Stomach smooth muscle (tissue), 2 donors: ENCODE data around the gene CHST15.
"Not testable (repeated sequence)": the region's sequence is repeated elsewhere in the genome, so short reads cannot be mapped to it uniquely, and the experiment has no call there.

Source experiments
- H3K27ac ChIP-seq: one replicate; pipeline ENCODE4 v1.7.0; 2013; ENCODE audit warnings: mild to moderate bottlenecking, low read length, inconsistent platforms
- H3K27me3 ChIP-seq, 2 donors: one replicate each; pipeline ENCODE4 v1.7.0; 2013; ENCODE audit warnings: low read length in 2 of 2; ENCODE audit not compliant: insufficient read depth in 2 of 2, control insufficient read depth in 1 of 2
- H3K36me3 ChIP-seq, 2 donors: one replicate each; pipeline ENCODE4 v1.7.0; 2013; ENCODE audit warnings: low read length in 2 of 2; ENCODE audit not compliant: control insufficient read depth in 2 of 2, insufficient read depth in 2 of 2
- H3K4me1 ChIP-seq: one replicate; pipeline ENCODE4 v1.7.0; 2013; ENCODE audit warnings: low read length; ENCODE audit not compliant: control insufficient read depth, insufficient read depth
- H3K4me3 ChIP-seq, 2 donors: one replicate each; pipeline ENCODE4 v1.7.0; 2013; ENCODE audit warnings: low read length in 2 of 2
- H3K9ac ChIP-seq, 2 donors: one replicate each; pipeline ENCODE4 v1.7.0; 2013; ENCODE audit warnings: low read length in 2 of 2, mild to moderate bottlenecking in 1 of 2
- H3K9me3 ChIP-seq, 2 donors: one replicate each; pipeline ENCODE4 v1.7.0; 2013; ENCODE audit warnings: low read length in 2 of 2; ENCODE audit not compliant: control insufficient read depth in 2 of 2
- donor health status: healthy.
- donor health status: Pancreatic carcinoma.

The CHST15 gene

DNA sequence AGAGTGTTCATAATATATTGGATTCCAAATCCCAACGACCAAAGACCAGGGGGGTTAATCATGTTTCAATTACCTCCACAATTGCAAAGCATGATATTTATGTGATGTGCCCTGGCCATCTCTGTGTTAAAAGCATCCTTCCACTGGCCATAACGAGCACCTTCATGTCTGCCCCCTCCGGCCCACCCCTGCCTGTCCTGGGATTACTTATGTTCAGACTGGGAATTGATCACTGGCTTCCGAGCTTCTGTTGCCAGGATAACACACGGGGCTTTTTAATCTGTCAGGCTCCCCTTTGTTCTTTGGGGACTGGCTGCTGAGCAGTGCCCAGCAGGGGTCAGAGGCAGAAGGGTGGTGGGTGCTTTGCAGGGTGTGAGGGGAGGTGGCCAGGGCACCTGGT is 13.7 kb upstream of the CHST15 start:
- Histone ChIP-seq H3K9ac (peak overlapping the region; percentile 16 to 62), H3K27ac (peak overlapping the region; percentile 89), H3K9me3 (no peaks in the 10 kb centered on the region), H3K4me1 (peaks cover 29% of the 10 kb centered on the region), H3K36me3 (no peaks in the 10 kb centered on the region), H3K27me3 (no peaks in the 10 kb centered on the region), H3K4me3 (peak overlapping the region in 1 of 2 donors; percentile 57)

DNA sequence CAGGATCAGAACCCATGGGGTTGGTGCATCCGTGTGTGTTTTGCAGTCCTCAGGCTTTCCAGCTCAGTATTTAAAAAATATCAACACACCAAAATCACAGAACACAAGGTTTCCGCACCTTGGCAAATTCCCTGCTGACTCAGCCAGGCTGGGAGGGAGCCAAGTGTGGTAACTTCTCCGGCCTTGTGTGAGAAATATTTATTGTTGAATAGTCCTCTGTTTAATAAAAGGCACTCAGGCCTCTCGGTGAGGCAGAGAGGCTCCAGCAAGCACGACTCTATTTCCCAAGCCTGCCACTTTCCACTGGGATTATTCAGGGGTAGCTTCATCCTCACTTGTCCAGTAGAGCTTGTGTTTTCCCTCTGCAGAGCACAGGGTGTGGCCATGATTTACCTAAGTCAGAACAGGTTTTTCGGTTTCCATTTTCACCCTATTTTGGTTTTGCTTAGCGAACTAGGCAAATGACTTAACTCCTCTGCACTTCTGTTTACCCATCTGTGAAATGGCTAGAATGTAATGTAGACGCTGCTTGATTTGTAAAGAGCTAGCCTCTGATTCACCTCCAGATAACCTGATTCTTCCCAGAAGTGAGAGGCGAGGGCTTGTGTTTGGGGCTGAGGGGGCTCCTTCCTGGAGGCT is 13.0 kb upstream of the CHST15 start:
- Histone ChIP-seq H3K4me1 (peaks cover 29% of the 10 kb centered on the region), H3K9me3 (no peaks in the 10 kb centered on the region), H3K27me3 (no peaks in the 10 kb centered on the region), H3K9ac (peak overlapping the region; percentile 16 to 62), H3K4me3 (peak overlapping the region; percentile 5 to 57), H3K36me3 (no peaks in the 10 kb centered on the region), H3K27ac (peak overlapping the region; percentile 89)

DNA sequence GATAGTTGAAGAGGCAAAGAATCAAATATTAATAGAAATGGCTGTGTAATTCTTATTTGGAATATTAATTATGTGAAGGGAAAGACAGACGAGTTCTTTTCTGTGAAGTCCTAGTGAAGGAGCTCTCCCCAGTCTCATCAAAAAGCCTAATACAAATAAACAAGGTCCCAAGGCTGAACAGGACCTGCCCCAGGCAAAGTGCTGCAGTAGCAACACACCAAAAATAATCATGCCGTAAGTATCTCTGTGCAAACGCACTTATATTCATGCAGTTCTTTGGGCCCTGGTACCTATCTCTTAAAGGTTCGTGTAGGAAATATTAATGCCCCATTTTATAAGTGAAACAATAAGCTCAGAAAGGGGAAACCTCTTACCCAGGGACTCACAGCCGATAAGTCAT is 12.2 kb upstream of the CHST15 start:
- Histone ChIP-seq H3K9me3 (no peaks in the 10 kb centered on the region), H3K4me3 (peak overlapping the region; percentile 5 to 57), H3K27me3 (no peaks in the 10 kb centered on the region), H3K4me1 (peaks cover 29% of the 10 kb centered on the region), H3K9ac (peak overlapping the region; percentile 16 to 51), H3K27ac (peak overlapping the region; percentile 89), H3K36me3 (no peaks in the 10 kb centered on the region)

DNA sequence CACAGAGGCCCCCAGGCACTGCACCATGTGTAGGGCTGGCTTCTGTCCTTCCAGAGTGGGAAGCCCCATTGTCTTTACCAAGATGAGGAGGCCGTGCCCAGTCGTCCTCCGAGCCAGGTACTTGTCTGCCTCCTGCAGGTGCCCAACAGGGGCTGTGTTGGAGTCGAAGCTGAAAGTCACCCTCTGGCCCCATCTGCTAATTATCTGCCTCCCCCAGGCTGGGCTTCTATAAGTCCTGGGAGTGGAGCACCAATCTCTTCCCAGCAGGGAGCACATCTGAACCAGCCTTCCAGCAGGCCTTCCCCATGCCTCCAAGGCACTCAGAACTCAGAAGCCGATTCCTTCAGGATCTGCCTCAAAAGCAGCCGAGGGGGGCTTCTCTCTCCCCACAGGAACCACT is 11.6 kb upstream of the CHST15 start:
- Histone ChIP-seq H3K27ac (peak overlapping the region; percentile 89), H3K36me3 (no peaks in the 10 kb centered on the region), H3K9me3 (peaks cover 0 to under 1% of the 10 kb centered on the region in 2 donors), H3K4me3 (no peak overlapping the region), H3K4me1 (peaks cover 29% of the 10 kb centered on the region), H3K27me3 (no peaks in the 10 kb centered on the region), H3K9ac (peak overlapping the region; percentile 16 to 51)

DNA sequence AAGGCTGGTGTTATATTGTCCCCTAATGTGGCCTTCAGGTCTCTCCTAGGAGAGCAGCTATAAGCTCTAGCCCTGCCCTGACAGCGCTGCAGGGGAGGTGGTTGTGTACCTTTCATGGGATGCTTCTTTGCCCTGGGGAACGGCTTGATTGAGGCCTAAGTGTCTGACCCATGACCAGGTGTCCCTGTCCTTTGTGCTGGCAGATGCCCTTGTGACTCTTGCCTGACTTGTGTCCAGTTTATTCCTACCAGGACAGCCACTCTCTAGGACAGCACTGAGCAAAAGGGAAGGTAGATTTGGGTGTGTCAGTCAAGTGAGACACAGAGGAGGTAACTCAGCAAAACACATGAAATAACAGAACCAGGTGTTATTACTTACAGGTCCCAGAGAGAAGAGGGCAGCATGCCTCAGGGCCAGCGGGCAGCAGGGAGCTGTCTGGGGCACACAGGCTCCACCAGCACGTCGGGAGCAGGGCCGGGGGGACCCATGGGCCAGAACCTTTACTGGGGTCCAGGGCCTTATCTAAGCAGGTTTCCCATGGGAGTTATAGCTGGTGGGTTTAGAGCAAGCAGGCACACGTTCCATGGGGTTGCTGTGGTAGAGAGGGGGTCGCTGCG is 10.7 kb upstream of the CHST15 start:
- Histone ChIP-seq H3K27ac (peak overlapping the region; percentile 89), H3K36me3 (no peaks in the 10 kb centered on the region), H3K9me3 (peaks cover 0 to 3% of the 10 kb centered on the region in 2 donors), H3K4me1 (peaks cover 29% of the 10 kb centered on the region), H3K27me3 (no peaks in the 10 kb centered on the region), H3K4me3 (no peak overlapping the region), H3K9ac (no peak overlapping the region)

DNA sequence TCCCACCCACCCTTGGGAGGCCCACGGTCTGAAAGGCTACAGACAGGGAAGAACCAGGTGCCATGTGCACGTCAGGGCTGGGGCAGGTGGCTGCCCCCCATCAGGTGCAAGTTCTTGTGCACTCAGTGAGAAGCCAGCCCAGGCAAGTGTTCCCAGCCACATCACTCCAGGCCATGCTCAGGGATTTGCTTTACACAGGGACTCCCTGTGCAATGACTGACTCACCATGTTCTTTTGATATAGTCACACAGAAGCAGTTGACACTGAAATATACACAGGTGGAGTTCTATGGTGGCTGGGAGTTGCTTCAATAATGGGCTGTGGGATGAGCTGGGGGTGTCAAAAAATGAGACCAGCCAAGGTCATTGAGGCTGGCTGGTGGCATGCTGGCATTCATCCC is 8.0 kb upstream of the CHST15 start:
- no peak overlapping the region for H3K4me3 ChIP-seq
- no peak overlapping the region for H3K9ac ChIP-seq
- peaks cover 20% of the 10 kb centered on the region for H3K4me1 ChIP-seq
- no peak overlapping the region for H3K27ac ChIP-seq
- peaks cover 3% of the 10 kb centered on the region in 2 donors for H3K9me3 ChIP-seq
- no peaks in the 10 kb centered on the region for H3K27me3 ChIP-seq
- no peaks in the 10 kb centered on the region for H3K36me3 ChIP-seq

DNA sequence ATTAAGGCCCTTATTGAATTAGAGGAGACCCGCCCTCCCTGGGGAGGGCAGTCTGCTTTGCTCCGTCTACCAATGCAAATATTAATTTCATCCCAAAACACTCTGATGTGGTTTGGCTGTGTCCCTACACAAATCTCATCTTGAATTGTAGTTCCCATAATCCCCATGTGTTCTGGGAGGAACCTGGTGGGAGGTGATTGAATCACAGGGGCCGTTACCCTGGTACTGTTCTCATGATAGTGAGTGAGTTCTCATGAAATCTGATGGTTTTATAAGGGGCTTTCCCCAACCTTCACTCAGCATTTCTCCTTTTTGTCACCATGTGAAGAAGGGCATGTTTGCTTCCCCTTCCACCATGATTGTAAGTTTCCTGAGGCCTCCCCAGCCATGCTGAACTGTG is 7.3 kb upstream of the CHST15 start:
- not testable (repeated sequence) for H3K9me3 ChIP-seq, H3K9ac ChIP-seq, H3K27ac ChIP-seq, H3K4me3 ChIP-seq, H3K36me3 ChIP-seq, H3K27me3 ChIP-seq
- H3K4me1 ChIP-seq, result peaks cover 14% of the 10 kb centered on the region

DNA sequence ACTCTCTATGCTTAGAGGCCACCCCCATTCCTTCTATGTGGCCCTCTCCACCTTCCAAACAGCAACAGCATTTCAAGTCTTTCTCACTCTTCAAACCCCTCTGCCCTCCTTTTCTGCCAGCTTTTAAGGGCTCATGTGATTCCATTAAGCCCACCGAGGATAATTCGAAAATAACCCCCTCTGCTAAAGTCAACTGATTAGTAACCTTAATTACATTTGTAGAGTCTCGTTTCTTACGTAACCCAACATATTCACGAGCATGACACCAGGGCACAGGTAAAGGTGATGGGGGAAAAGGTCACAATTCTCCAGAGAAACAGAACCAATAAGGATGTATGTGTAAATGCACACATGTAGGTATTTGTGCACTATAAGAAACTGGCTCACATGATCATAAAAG is 6.7 kb upstream of the CHST15 start:
- no peaks in the 10 kb centered on the region for H3K36me3 ChIP-seq
- H3K4me1 ChIP-seq, result peaks cover 13% of the 10 kb centered on the region
- H3K27ac ChIP-seq, result no peak overlapping the region
- no peak overlapping the region for H3K4me3 ChIP-seq
- peaks cover 3 to 4% of the 10 kb centered on the region in 2 donors for H3K9me3 ChIP-seq
- H3K9ac ChIP-seq, result no peak overlapping the region
- no peaks in the 10 kb centered on the region for H3K27me3 ChIP-seq

DNA sequence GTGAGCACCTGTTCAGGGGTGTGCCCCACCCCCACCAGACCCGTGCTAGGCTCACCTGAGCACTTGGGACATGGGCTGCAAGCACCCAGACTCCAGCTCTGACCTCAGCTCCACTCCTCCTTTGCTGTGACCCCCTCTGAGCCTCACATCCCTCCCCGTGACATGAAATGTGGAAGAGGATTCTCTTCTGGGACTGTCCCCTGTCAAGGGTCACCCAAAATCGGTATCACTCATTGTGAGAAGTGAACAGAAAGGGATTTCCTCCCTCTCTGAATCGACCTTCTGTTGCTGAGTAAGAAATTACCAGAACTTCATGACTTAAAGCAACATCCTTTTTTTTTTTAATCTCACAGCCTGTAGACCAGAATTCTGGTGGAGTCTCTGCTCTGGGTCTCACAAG is 6.2 kb upstream of the CHST15 start:
- H3K4me1 ChIP-seq, result peaks cover 14% of the 10 kb centered on the region
- no peak overlapping the region for H3K27ac ChIP-seq
- H3K9me3 ChIP-seq, result peaks cover 3 to 4% of the 10 kb centered on the region in 2 donors
- no peaks in the 10 kb centered on the region for H3K27me3 ChIP-seq
- H3K36me3 ChIP-seq, result no peaks in the 10 kb centered on the region
- no peak overlapping the region for H3K9ac ChIP-seq
- no peak overlapping the region for H3K4me3 ChIP-seq

DNA sequence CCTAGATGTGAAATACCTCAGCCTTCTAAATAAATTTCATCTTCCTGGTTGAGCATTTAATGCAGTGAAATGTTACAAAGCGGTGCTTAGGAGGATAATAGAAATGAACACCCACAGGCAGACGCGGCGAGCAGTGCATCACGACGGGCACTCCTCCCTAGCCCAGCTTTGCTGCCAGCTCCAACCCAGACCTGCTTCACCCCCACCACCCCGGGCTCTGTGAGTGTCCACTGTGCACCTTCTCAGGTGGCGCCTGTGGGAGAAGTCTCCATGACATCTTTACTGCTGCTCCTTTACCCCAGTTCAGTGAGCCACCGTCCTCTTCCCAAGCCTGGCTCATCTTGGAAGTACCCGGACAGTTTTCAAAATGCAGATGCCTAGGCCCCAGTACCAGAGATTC is 5.2 kb upstream of the CHST15 start:
- H3K36me3 ChIP-seq, result no peaks in the 10 kb centered on the region
- no peaks in the 10 kb centered on the region for H3K27me3 ChIP-seq
- H3K9me3 ChIP-seq, result peaks cover 3 to 4% of the 10 kb centered on the region in 2 donors
- peaks cover 22% of the 10 kb centered on the region for H3K4me1 ChIP-seq
- H3K4me3 ChIP-seq, result no peak overlapping the region
- no peak overlapping the region for H3K27ac ChIP-seq
- H3K9ac ChIP-seq, result no peak overlapping the region

DNA sequence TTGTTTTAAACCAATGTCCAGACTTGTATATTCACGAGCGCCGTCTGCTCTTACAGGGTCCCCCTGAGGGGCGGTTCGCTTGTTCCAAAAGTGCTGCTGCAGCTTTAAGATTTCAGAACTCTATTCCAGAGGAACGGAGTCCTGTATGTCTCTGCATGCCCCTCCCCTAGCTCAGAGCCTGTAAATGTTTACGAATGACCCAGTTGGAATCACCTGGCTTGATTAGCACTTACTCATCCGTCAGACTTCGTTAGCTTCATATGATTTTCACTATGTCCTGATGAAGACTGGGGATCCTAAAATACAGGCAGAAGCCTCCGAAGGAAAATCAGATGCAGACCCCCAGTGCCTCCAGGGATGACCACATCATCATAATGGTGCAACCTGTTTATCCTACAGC is 4.5 kb upstream of the CHST15 start:
- H3K9me3 ChIP-seq, result peaks cover 3 to 4% of the 10 kb centered on the region in 2 donors
- no peaks in the 10 kb centered on the region for H3K36me3 ChIP-seq
- no peak overlapping the region for H3K4me3 ChIP-seq
- H3K27me3 ChIP-seq, result no peaks in the 10 kb centered on the region
- no peak overlapping the region for H3K9ac ChIP-seq
- peaks cover 22% of the 10 kb centered on the region for H3K4me1 ChIP-seq
- peak overlapping the region; percentile 24 for H3K27ac ChIP-seq
